H9 (cell line): ENCODE data around the gene NBEA. TPM values are rescaled to one million over a fixed set of nuclear protein-coding genes. Genes with fewer than 3 reads are reported as not detected.

ENCODE experiments used
- DNase-seq: peaks from one replicate; pipeline ENCODE4 v3.0.0-alpha.2; 2017
- H2AFZ ChIP-seq: one replicate; pipeline ENCODE4 v1.6.1; 2013; ENCODE audit warnings: mild to moderate bottlenecking, low read length, control low read depth, moderate library complexity
- H2AK5ac ChIP-seq: 2 replicates; pipeline ENCODE4 v1.6.1; 2013; ENCODE audit warnings: low read length, control low read depth, mixed read lengths; ENCODE audit not compliant: insufficient read length
- H2BK120ac ChIP-seq: one replicate; pipeline ENCODE4 v1.6.1; 2013; ENCODE audit warnings: low read depth, mild to moderate bottlenecking, low read length, control low read depth, inconsistent platforms; ENCODE audit not compliant: poor library complexity, severe bottlenecking
- H2BK12ac ChIP-seq: 2 replicates; pipeline ENCODE4 v1.6.1; 2013; ENCODE audit warnings: low read length, control low read depth, mixed read lengths, low read depth; ENCODE audit not compliant: insufficient read length
- H2BK15ac ChIP-seq: 2 replicates; pipeline ENCODE4 v1.6.1; 2013; ENCODE audit warnings: low read depth, low read length, control low read depth
- H2BK20ac ChIP-seq: one replicate; pipeline ENCODE4 v1.6.1; 2013; ENCODE audit warnings: low read depth, mild to moderate bottlenecking, low read length, control low read depth, inconsistent platforms; ENCODE audit not compliant: poor library complexity, severe bottlenecking
- H2BK5ac ChIP-seq: 2 replicates; pipeline ENCODE4 v1.6.1; 2013; ENCODE audit warnings: low read length, control low read depth, mixed read lengths; ENCODE audit not compliant: insufficient read length
- H3K14ac ChIP-seq: 2 replicates; pipeline ENCODE4 v1.6.1; 2013; ENCODE audit warnings: low read length, control low read depth; ENCODE audit not compliant: insufficient read depth
- H3K18ac ChIP-seq: 2 replicates; pipeline ENCODE4 v1.6.1; 2013; ENCODE audit warnings: low read depth, mild to moderate bottlenecking, mixed read lengths, low read length, control low read depth; ENCODE audit not compliant: insufficient read length
- H3K23ac ChIP-seq: 2 replicates; pipeline ENCODE4 v1.6.1; 2013; ENCODE audit warnings: low read length, control low read depth, mixed read lengths, low read depth; ENCODE audit not compliant: insufficient read length
- H3K23me2 ChIP-seq: 2 replicates; pipeline ENCODE4 v1.6.1; 2013; ENCODE audit warnings: low read depth, mild to moderate bottlenecking, mixed read lengths, low read length, control low read depth; ENCODE audit not compliant: insufficient read length, poor library complexity, severe bottlenecking
- H3K27ac ChIP-seq: 2 replicates; pipeline ENCODE4 v1.5.1; 2013; ENCODE audit warnings: low read length, control low read depth, mixed read lengths, low read depth; ENCODE audit not compliant: insufficient read length
- H3K27me3 ChIP-seq: 2 replicates; pipeline ENCODE4 v1.6.1; 2013; ENCODE audit warnings: low read length, control low read depth, inconsistent platforms; ENCODE audit not compliant: insufficient read depth
- H3K4ac ChIP-seq: 2 replicates; pipeline ENCODE4 v1.6.1; 2013; ENCODE audit warnings: low read depth, mild to moderate bottlenecking, control low read depth, inconsistent platforms, low read length, moderate library complexity
- H3K4me1 ChIP-seq: 2 replicates; pipeline ENCODE4 v1.6.1; 2013; ENCODE audit warnings: low read length, control low read depth, inconsistent platforms; ENCODE audit not compliant: insufficient read depth
- H3K4me2 ChIP-seq: 2 replicates; pipeline ENCODE4 v1.6.1; 2013; ENCODE audit warnings: low read length, control low read depth, mixed read lengths; ENCODE audit not compliant: insufficient read length, insufficient read depth
- H3K56ac ChIP-seq: 2 replicates; pipeline ENCODE4 v1.6.1; 2013; ENCODE audit warnings: low read depth, mild to moderate bottlenecking, mixed read lengths, low read length, control low read depth; ENCODE audit not compliant: insufficient read length
- H3K79me1 ChIP-seq: 2 replicates; pipeline ENCODE4 v1.6.1; 2013; ENCODE audit warnings: low read depth, mild to moderate bottlenecking, moderate library complexity, low read length, control low read depth, inconsistent platforms; ENCODE audit not compliant: insufficient read depth, poor library complexity, severe bottlenecking
- H3K79me2 ChIP-seq: 2 replicates; pipeline ENCODE4 v1.6.1; 2013; ENCODE audit warnings: low read length, control low read depth, inconsistent platforms; ENCODE audit not compliant: insufficient read depth
- H3K9ac ChIP-seq: 2 replicates; pipeline ENCODE4 v1.6.1; 2013; ENCODE audit warnings: low read length, control low read depth, mixed read lengths; ENCODE audit not compliant: insufficient read length; ENCODE audit errors: extremely low read depth
- H3K9me3 ChIP-seq: one replicate; pipeline ENCODE4 v1.6.1; 2013; ENCODE audit warnings: low read depth, low read length, inconsistent platforms; ENCODE audit not compliant: control insufficient read depth
- H3T11ph ChIP-seq: one replicate; pipeline ENCODE4 v1.6.1; 2013; ENCODE audit warnings: mild to moderate bottlenecking, low read length, control low read depth, inconsistent platforms
- H4K20me1 ChIP-seq: one replicate; pipeline ENCODE4 v1.6.1; 2013; ENCODE audit not compliant: control insufficient read depth, insufficient read length, insufficient read depth
- H4K5ac ChIP-seq: 2 replicates; pipeline ENCODE4 v1.6.1; 2013; ENCODE audit warnings: low read depth, mild to moderate bottlenecking, mixed read lengths, low read length, control low read depth; ENCODE audit not compliant: insufficient read length
- H4K8ac ChIP-seq: replicated peaks from 2 replicates; pipeline ENCODE4 v1.6.1; 2013; ENCODE audit warnings: low read length, control low read depth, mixed read lengths, low read depth; ENCODE audit not compliant: insufficient read length
- H4K91ac ChIP-seq: 2 replicates; pipeline ENCODE4 v1.6.1; 2013; ENCODE audit warnings: low read depth, mild to moderate bottlenecking, moderate library complexity, mixed read lengths, low read length, control low read depth; ENCODE audit not compliant: insufficient read length
- H3K27ac Mint-ChIP-seq, 3 experiments: 2 replicates in 2 of 3; 3 replicates in 1 of 3; pipeline ENCODE4 v1.8.0; 2020 to 2021; ENCODE audit warnings: mixed read lengths in 3 of 3, mild to moderate bottlenecking in 1 of 3, moderate library complexity in 1 of 3
- H3K27me3 Mint-ChIP-seq: 2 replicates; pipeline ENCODE4 v1.8.0; 2021; ENCODE audit warnings: low read depth, mild to moderate bottlenecking, moderate library complexity, mixed read lengths
- H3K36me3 Mint-ChIP-seq, 3 experiments: 2 replicates in 2 of 3; 3 replicates in 1 of 3; pipeline ENCODE4 v1.8.0; 2020 to 2021; ENCODE audit warnings: low read depth in 3 of 3, mixed read lengths in 3 of 3; ENCODE audit not compliant: insufficient read depth in 1 of 3
- H3K4me1 Mint-ChIP-seq, 2 experiments: 2 replicates each; pipeline ENCODE4 v1.8.0; 2020; ENCODE audit warnings: mixed read lengths in 2 of 2
- H3K4me3 Mint-ChIP-seq, 2 experiments: 2 replicates in 1 of 2; 3 replicates in 1 of 2; pipeline ENCODE4 v1.8.0; 2020 to 2021; ENCODE audit warnings: mild to moderate bottlenecking in 2 of 2, mixed read lengths in 2 of 2, moderate library complexity in 1 of 2
- H3K9me3 Mint-ChIP-seq, 2 experiments: 2 replicates in 1 of 2; 3 replicates in 1 of 2; pipeline ENCODE4 v1.8.0; 2020; ENCODE audit warnings: mild to moderate bottlenecking in 2 of 2, mixed read lengths in 2 of 2, moderate library complexity in 1 of 2
- WGBS: extraction: QIAGEN DNeasy Blood & Tissue Kit; methylation state at CpG from one replicate; pipeline ENCODE4 v1.1.7; 2013; ENCODE audit warnings: missing lambda C conversion rate, low lambda C conversion rate, mixed read lengths; ENCODE audit not compliant: insufficient read length; ENCODE audit errors: extremely low coverage; 5-methylcytosine and 5-hydroxymethylcytosine counted together
- total RNA-seq: library from RNA; stranded (reverse); gene quantifications from 2 replicates; pipeline ENCODE4 v1.2.1, GENCODE V29; 2021
- TF ChIP-seq, protein P1 (sequence below): fragments of 200-600 bp; sonication (generic); conservative IDR thresholded peaks from 3 replicates; pipeline ENCODE4 v1.8.0; 2021; ENCODE audit warnings: antibody characterized with exemption, mild to moderate bottlenecking

The NBEA gene
- total RNA-seq, 1 experiment from 2014 or later: 17.3 TPM

DNA sequence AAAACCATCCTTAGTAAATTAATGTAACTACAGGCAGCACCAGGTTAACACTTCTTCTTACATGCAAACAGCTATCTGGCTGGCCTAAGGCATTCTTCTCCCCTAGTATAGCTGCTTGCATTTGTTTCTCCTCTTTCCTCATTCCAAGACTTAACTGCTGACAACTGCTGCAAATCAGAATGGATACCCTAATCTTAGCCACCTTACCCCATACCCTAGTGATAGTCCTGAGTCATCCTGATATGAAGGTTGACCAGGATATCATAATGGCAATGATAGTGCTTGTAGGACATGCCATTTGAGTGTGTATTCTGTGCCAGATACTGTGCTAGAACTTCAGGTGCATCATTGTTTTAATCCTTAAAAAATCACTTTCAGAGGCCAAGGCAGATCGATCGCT, 672.6 kb downstream of the NBEA start:
- no peak overlapping the region for H2AK5ac ChIP-seq
- H2BK5ac ChIP-seq: no peak overlapping the region
- no peaks in the 10 kb centered on the region for H4K20me1 ChIP-seq
- H3K79me2 ChIP-seq: no peaks in the 10 kb centered on the region
- no peaks in the 10 kb centered on the region for H3K4me1 ChIP-seq
- H4K8ac ChIP-seq: no peak overlapping the region
- no peaks in the 10 kb centered on the region for H3K27me3 ChIP-seq
- Mint-ChIP-seq H3K4me3 (no peak overlapping the region), H3K9me3 (no peaks in the 10 kb centered on the region), H3K27me3 (no peaks in the 10 kb centered on the region), H3K27ac (no peak overlapping the region), H3K4me1 (no peaks in the 10 kb centered on the region), H3K36me3 (peaks cover 0 to 7% (median 3%) of the 10 kb centered on the region in 3 experiments; a peak in 3 of 7 replicates)
- H3K27ac ChIP-seq: no peak overlapping the region
- H4K91ac ChIP-seq: no peak overlapping the region
- no peak for DNase-seq
- H3K23ac ChIP-seq: no peak overlapping the region
- H3K9ac ChIP-seq: no peak overlapping the region
- H3K23me2 ChIP-seq: no peaks in the 10 kb centered on the region
- H3T11ph ChIP-seq: no peak overlapping the region
- no peak overlapping the region for H3K18ac ChIP-seq
- H2AFZ ChIP-seq: no peak overlapping the region
- no peaks in the 10 kb centered on the region for H3K9me3 ChIP-seq
- no peak overlapping the region for H3K14ac ChIP-seq
- H2BK15ac ChIP-seq: no peak overlapping the region
- no peak overlapping the region for H3K4ac ChIP-seq
- H3K4me2 ChIP-seq: no peak overlapping the region
- H4K5ac ChIP-seq: no peak overlapping the region
- no peaks in the 10 kb centered on the region for H3K79me1 ChIP-seq
- H2BK12ac ChIP-seq: no peak overlapping the region
- no peak overlapping the region for H2BK20ac ChIP-seq
- no peak overlapping the region for H3K56ac ChIP-seq
- H2BK120ac ChIP-seq: no peak overlapping the region
- no CpG with 5 or more reads among the region's 2 CpGs for WGBS
- TF ChIP-seq, protein P1, sequence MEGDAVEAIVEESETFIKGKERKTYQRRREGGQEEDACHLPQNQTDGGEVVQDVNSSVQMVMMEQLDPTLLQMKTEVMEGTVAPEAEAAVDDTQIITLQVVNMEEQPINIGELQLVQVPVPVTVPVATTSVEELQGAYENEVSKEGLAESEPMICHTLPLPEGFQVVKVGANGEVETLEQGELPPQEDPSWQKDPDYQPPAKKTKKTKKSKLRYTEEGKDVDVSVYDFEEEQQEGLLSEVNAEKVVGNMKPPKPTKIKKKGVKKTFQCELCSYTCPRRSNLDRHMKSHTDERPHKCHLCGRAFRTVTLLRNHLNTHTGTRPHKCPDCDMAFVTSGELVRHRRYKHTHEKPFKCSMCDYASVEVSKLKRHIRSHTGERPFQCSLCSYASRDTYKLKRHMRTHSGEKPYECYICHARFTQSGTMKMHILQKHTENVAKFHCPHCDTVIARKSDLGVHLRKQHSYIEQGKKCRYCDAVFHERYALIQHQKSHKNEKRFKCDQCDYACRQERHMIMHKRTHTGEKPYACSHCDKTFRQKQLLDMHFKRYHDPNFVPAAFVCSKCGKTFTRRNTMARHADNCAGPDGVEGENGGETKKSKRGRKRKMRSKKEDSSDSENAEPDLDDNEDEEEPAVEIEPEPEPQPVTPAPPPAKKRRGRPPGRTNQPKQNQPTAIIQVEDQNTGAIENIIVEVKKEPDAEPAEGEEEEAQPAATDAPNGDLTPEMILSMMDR: no peak
